ENCODE data around the gene PSEN1. TPM values are rescaled to one million over a fixed set of nuclear protein-coding genes. Genes with fewer than 3 reads are reported as not detected.

Gene PSEN1
- total and polyA plus RNA-seq, 2 experiments from 2014 or later, result 46.3 to 49.5 TPM

GRCh38 chr14:73253721-73254120 is 117.4 kb downstream of the PSEN1 start:
- TF ChIP-seq EZH2 (IDR thresholded peaks at IDR 0.05; ENCODE audit: insufficient read depth, poor library complexity, severe bottlenecking) (no peak), EZH2phosphoT487 (IDR thresholded peaks at IDR 0.05; ENCODE audit: insufficient read depth, low read depth) (no peak)
- H3K9ac ChIP-seq, result no peak overlapping the region
- H3K4me3 ChIP-seq, result no peak overlapping the region
- no peaks in the 10 kb centered on the region for H3K9me2 ChIP-seq (ENCODE audit: insufficient read depth)
- H3K9me3 ChIP-seq (ENCODE audit: low read depth), result no peaks in the 10 kb centered on the region
- H2AFZ ChIP-seq, result no peak overlapping the region
- no peak for DNase-seq
- in situ Hi-C loops (cut with MboI), result no loop called here
- no peaks in the 10 kb centered on the region for H3F3A ChIP-seq (ENCODE audit: insufficient read depth)
- H3K4me1 ChIP-seq (ENCODE audit: insufficient read depth), result no peaks in the 10 kb centered on the region
- no peak overlapping the region for H3K4me2 ChIP-seq (ENCODE audit: unreplicated experiment)
- H3K27me3 ChIP-seq (replicated peaks; ENCODE audit: insufficient read depth), result no peaks in the 10 kb centered on the region
- H3K27ac ChIP-seq, result no peak overlapping the region
- no peaks in the 10 kb centered on the region for H3K79me2 ChIP-seq (ENCODE audit: insufficient read depth)
- no peaks in the 10 kb centered on the region for H4K20me1 ChIP-seq (ENCODE audit: insufficient read depth)
- WGBS, 2 experiments (ENCODE audit: low coverage in 1 of 2, low lambda C conversion rate in 2 of 2, missing lambda C conversion rate in 2 of 2), result 80 to 87% methylated on average over 12 of the region's 12 CpGs
- no peaks in the 10 kb centered on the region for H3K36me3 ChIP-seq (ENCODE audit: low read depth)

DNA sequence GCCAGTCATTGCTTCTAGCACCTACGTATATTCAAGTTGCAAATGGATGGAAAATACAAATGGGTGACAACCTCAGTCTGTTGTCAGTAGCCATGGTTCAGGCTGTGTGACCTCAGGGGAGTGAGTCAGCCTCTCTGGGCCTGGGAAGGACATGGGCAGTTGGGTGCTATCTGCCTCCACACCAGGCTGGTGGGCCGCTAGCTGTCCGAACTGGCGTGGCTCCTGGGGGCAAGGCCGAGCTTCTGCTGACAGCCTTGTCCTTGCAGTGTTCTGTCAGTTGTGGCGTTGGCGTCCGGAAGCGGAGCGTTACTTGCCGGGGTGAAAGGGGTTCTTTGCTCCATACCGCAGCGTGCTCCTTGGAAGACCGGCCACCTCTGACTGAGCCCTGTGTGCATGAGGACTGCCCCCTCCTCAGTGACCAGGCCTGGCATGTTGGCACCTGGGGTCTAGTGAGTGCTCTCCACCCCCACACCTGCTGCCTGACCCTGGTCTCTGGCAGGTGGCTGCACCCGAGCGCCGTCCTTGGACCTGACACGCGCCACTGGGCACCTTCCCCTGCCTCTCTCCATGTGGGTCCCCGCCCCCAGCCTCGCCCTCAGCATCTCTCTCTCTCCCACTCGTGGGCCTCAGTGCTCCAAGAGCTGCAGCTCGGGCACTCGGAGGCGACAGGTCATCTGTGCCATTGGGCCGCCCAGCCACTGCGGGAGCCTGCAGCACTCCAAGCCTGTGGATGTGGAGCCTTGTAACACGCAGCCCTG is 118.1 kb downstream of the PSEN1 start:
- H4K20me1 ChIP-seq (ENCODE audit: insufficient read depth), result no peaks in the 10 kb centered on the region
- H3K9ac ChIP-seq, result no peak overlapping the region
- in situ Hi-C loops (cut with MboI), result no loop called here
- no peaks in the 10 kb centered on the region for H3K79me2 ChIP-seq (ENCODE audit: insufficient read depth)
- no peaks in the 10 kb centered on the region for H3K9me3 ChIP-seq (ENCODE audit: low read depth)
- no peaks in the 10 kb centered on the region for H3K27me3 ChIP-seq (replicated peaks; ENCODE audit: insufficient read depth)
- no peak overlapping the region for H3K27ac ChIP-seq
- no peaks in the 10 kb centered on the region for H3K36me3 ChIP-seq (ENCODE audit: low read depth)
- no peaks in the 10 kb centered on the region for H3K4me1 ChIP-seq (ENCODE audit: insufficient read depth)
- H3F3A ChIP-seq (ENCODE audit: insufficient read depth), result no peaks in the 10 kb centered on the region
- WGBS, 2 experiments (ENCODE audit: low coverage in 1 of 2, low lambda C conversion rate in 2 of 2, missing lambda C conversion rate in 2 of 2), result 92 to 93% methylated on average over 26 to 28 of the region's 28 CpGs
- no peak overlapping the region for H3K4me2 ChIP-seq (ENCODE audit: unreplicated experiment)
- H2AFZ ChIP-seq, result no peak overlapping the region
- DNase-seq, result no peak
- H3K9me2 ChIP-seq (ENCODE audit: insufficient read depth), result no peaks in the 10 kb centered on the region
- no peak overlapping the region for H3K4me3 ChIP-seq
- TF ChIP-seq EZH2phosphoT487 (IDR thresholded peaks at IDR 0.05; ENCODE audit: insufficient read depth, low read depth), result no peak
- no peak for TF ChIP-seq EZH2 (IDR thresholded peaks at IDR 0.05; ENCODE audit: insufficient read depth, poor library complexity, severe bottlenecking)

GRCh38 chr14:73255005-73255400 is 118.7 kb downstream of the PSEN1 start:
- in situ Hi-C loops (cut with MboI), result no loop called here
- Histone ChIP-seq H4K20me1 (ENCODE audit: insufficient read depth) (no peaks in the 10 kb centered on the region), H3K4me1 (ENCODE audit: insufficient read depth) (no peaks in the 10 kb centered on the region), H3K4me2 (ENCODE audit: unreplicated experiment) (no peak overlapping the region), H3K9me3 (ENCODE audit: low read depth) (no peaks in the 10 kb centered on the region), H3K9me2 (ENCODE audit: insufficient read depth) (no peaks in the 10 kb centered on the region), H3K27me3 (replicated peaks; ENCODE audit: insufficient read depth) (no peaks in the 10 kb centered on the region), H3K79me2 (ENCODE audit: insufficient read depth) (no peaks in the 10 kb centered on the region), H3K36me3 (ENCODE audit: low read depth) (no peaks in the 10 kb centered on the region), H3K4me3 (no peak overlapping the region), H3F3A (ENCODE audit: insufficient read depth) (no peaks in the 10 kb centered on the region), H3K27ac (no peak overlapping the region), H2AFZ (no peak overlapping the region), H3K9ac (no peak overlapping the region)
- DNase-seq, result no peak
- WGBS, 2 experiments (ENCODE audit: low coverage in 1 of 2, low lambda C conversion rate in 2 of 2, missing lambda C conversion rate in 2 of 2), result 91 to 92% methylated on average over 6 of the region's 6 CpGs
- TF ChIP-seq EZH2phosphoT487 (IDR thresholded peaks at IDR 0.05; ENCODE audit: insufficient read depth, low read depth), result no peak
- TF ChIP-seq EZH2 (IDR thresholded peaks at IDR 0.05; ENCODE audit: insufficient read depth, poor library complexity, severe bottlenecking), result no peak

GRCh38 chr14:73255693-73256225 is 119.5 kb downstream of the PSEN1 start:
- in situ Hi-C loops (cut with MboI), result no loop called here
- Histone ChIP-seq H4K20me1 (ENCODE audit: insufficient read depth) (no peaks in the 10 kb centered on the region), H3K9ac (no peak overlapping the region), H3K27me3 (replicated peaks; ENCODE audit: insufficient read depth) (no peaks in the 10 kb centered on the region), H3K79me2 (ENCODE audit: insufficient read depth) (no peaks in the 10 kb centered on the region), H2AFZ (no peak overlapping the region), H3K4me2 (ENCODE audit: unreplicated experiment) (no peak overlapping the region), H3K27ac (no peak overlapping the region), H3K4me1 (ENCODE audit: insufficient read depth) (no peaks in the 10 kb centered on the region), H3K36me3 (ENCODE audit: low read depth) (no peaks in the 10 kb centered on the region), H3F3A (ENCODE audit: insufficient read depth) (no peaks in the 10 kb centered on the region), H3K9me2 (ENCODE audit: insufficient read depth) (no peaks in the 10 kb centered on the region), H3K4me3 (no peak overlapping the region), H3K9me3 (ENCODE audit: low read depth) (no peaks in the 10 kb centered on the region)
- TF ChIP-seq EZH2 (IDR thresholded peaks at IDR 0.05; ENCODE audit: insufficient read depth, poor library complexity, severe bottlenecking), result no peak
- TF ChIP-seq EZH2phosphoT487 (IDR thresholded peaks at IDR 0.05; ENCODE audit: insufficient read depth, low read depth), result no peak
- no peak for DNase-seq
- 85 to 91% methylated on average over 9 of the region's 9 CpGs for WGBS, 2 experiments (ENCODE audit: low coverage in 1 of 2, low lambda C conversion rate in 2 of 2, missing lambda C conversion rate in 2 of 2)

Data from GM23248 (cell line).